Measurements from ENCODE around the gene TEX2.

DNA sequence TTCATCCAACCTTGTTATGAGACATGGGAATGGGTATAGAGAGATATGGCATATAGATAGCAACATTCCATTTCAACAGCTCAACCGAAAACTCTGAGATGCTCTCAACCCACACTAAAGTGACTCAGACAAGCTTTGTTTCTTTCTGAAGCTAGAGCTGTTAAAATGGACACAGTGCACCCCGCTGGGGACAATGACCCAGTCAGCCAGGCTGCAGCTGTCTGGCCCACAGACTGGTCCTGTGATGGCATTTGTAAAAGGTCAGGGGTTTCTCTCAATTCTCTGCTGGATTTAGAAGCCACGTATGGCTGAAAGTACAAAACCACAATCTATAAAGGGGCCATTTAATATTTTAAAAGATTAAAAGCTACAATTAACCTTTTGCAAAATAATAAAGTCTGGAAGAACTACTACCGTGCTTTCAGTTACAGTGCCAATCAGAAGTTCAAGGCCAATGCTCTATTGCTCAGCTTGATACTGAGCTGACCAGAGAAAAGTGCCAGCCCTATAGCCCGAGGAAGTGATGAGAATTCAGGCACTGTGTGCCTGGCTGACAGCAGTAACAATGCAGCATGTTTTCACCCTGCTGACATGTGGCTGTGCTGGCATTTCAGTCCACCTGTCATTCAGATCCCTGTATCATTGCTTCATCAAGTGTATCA lies 60.2 kb downstream of the TEX2 start:
- TF ChIP-seq, protein P1, sequence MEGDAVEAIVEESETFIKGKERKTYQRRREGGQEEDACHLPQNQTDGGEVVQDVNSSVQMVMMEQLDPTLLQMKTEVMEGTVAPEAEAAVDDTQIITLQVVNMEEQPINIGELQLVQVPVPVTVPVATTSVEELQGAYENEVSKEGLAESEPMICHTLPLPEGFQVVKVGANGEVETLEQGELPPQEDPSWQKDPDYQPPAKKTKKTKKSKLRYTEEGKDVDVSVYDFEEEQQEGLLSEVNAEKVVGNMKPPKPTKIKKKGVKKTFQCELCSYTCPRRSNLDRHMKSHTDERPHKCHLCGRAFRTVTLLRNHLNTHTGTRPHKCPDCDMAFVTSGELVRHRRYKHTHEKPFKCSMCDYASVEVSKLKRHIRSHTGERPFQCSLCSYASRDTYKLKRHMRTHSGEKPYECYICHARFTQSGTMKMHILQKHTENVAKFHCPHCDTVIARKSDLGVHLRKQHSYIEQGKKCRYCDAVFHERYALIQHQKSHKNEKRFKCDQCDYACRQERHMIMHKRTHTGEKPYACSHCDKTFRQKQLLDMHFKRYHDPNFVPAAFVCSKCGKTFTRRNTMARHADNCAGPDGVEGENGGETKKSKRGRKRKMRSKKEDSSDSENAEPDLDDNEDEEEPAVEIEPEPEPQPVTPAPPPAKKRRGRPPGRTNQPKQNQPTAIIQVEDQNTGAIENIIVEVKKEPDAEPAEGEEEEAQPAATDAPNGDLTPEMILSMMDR (IDR thresholded peaks at IDR 0.05), result no peak
- TF ChIP-seq POLR2A (IDR thresholded peaks at IDR 0.05), result no peak
